HG03045 (cell line): ENCODE data around the gene DTYMK.
"Not testable (repeated sequence)": the region's sequence is repeated elsewhere in the genome, so short reads cannot be mapped to it uniquely, and the experiment has no call there.

Experiments
- ATAC-seq: cut with Tn5 transposase; IDR thresholded peaks from one replicate; pipeline ENCODE4 v1.9.1; 2021; ENCODE audit warnings: mild to moderate bottlenecking, moderate library complexity; ENCODE audit not compliant: unreplicated experiment

DTYMK gene

DNA sequence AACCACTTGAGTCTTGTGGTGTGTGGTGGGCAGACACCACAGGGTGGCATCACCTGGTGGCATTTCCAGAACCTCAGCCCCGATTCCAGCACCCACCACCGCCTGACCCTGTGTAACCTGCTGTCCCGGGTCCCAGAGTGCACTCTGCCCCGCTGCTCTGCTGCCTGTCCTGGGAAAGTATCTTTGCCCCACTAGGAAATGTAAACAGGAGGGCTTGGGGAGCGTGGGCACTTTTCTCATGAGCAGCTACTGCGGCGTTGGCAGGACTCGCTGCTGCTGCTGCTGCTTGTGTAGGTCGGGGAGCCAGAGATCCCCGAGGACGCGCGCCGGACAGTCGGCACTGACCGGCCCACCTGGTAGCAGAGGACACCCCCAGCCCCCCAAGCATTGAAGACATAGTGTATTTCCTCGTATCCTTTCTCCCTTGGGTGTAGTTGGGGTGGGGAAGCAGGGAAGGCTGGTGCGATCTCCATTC is 13.4 kb downstream of the DTYMK start:
- no peak for ATAC-seq

DNA sequence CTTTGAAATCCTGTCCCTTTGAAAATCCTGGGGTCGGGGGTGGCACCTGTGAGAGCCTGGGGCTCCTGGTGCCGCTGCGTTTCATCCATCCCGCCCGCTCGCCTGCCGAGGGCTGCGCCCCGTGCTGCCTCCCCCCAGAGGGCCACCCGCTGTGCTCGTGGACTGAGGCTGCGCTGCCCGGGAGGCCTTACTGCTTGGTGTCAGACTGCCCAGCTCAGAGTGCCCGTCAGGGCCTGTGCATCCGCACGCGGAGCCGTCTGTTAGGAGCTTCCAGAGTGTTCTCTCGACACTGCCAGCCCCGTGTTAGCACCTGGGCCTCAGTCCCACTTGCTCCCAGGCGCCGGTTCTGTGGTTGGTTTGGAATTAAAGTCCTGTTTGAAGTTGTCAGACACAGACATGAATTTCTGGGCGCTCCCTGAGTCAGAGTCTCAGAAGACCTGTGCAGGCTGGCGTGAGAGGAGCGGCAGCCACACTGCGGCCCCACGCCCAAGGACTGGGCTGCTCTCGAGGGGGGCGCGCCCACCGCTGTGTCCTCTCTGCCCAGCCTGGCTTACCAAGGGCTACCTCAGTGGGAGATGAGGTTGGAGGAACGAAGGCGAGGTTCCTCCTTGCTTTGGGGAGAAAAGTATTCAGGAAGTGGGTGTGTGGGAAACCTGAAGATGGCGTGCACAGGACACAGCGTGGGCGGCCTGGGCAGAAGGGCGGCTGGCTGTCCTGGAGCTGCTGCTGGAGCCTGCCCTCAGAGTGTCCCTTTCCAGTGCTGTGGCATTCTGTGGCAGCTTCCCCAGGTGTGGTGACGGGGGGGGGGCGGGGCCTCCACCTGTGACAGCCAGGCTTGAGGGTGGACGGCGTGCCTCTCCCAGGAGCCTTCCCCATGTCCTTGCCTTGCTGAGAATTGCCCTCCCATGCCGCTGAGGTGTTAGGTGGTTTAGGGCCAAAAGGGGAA is 14.1 kb downstream of the DTYMK start:
- no peak for ATAC-seq

DNA sequence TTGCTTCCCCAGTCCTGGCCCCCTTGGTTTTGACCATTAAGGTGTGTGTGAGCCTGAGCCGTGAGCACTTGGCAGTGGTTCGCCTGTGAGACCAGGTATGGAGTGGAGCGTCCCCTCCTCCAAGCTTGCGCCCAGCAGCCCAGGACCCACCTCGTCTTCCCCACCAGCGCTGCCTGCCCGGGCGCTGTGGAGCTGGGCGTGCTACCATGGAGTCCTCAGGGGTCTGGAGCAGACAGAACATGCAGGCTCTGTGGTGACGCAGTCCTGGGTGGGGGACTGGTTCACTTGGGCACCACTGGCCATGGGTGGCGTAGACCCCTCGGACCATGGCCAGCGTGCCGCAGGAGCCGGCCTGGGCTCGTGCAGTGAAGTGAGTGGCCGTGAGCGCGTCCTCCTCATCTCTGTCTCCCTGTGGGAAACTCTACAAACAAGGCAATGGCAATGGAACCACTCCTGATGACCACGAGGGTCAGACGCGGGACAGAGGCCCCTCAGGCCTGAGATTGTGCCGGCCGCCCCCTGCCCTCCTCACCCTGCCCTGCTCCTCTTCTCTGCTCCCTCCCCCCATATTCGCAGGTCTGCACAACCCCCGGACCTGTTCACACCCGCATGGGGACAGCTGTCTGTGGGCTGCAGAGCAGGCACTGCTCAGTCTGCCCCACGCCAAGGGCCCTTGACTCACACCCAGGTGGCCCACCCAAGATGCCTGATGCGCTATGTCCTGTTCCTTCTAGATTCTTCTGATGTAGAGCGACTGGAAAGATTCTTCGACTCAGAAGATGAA is 15.0 kb downstream of the DTYMK start:
- no peak for ATAC-seq

DNA sequence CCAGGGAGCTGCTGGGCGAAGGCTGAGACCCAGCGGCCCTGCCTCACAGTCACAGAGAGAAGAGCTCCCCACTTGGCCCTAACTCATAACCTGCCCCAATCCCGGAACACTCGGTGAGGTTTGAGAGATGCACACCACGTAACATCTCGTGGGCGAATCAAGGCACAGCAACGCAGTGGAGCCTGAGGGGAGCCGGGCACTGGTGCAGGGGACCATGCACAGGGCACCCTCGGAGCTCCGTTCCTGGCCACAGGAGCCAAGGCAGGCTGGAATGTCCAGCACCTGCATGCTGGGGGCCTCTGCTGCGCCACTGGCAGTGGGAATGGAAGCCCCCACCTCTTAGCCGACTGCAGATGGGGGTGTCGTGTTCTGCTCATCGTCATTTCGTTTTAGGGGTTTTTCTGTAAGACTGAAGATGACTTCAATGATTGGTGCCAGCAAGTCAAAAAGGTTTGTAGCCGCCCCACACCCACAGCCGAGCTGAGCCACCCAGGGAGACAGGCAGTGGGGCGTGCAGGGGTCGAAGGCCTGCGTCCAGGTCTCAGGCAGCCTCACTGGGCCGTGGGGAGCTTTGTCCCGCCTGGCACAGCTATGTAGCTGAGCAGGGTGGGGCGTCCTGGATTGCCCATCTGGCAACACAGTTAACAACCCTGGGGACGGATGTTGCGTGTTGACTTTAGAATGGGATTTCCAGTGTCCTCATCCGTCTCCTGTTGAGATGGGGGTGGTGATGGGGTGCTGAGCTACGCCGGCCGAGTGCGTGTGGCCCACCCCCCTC is 16.1 kb downstream of the DTYMK start:
- ATAC-seq = no peak

DNA sequence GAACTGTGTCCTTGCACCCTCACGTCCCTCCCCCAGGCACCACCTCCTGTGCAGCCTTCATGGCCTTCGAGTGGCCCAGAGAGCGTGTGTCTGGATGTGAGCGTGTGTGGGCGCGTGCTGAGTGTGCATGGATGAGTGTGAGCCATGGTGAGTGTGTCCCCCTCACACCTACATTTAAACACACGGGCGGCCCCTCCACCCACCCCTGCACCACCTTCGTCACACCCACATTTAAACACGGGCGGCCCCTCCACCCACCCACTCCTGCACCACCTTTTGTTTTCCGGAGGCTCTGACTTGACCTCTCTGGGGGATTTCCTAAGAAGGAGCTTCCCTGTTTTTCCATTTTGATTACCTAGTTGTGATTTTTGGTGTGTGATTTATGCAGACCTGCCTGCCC is 17.8 kb downstream of the DTYMK start:
- ATAC-seq = no peak

DNA sequence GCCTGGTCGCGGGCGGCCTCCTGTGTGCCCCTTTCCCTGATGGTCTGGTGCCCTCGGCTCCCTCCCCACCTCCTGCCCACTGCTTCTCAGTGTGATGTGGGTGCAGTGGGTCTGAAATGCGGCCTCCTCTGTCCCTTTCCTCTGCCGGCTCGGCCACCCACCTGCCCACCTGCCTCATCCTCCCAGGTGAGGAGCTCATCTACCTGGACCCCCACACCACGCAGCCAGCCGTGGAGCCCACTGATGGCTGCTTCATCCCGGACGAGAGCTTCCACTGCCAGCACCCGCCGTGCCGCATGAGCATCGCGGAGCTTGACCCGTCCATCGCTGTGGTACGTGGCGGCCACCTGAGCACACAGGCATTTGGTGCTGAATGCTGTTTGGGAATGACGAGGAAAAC is 18.3 kb downstream of the DTYMK start:
- ATAC-seq = no peak

DNA sequence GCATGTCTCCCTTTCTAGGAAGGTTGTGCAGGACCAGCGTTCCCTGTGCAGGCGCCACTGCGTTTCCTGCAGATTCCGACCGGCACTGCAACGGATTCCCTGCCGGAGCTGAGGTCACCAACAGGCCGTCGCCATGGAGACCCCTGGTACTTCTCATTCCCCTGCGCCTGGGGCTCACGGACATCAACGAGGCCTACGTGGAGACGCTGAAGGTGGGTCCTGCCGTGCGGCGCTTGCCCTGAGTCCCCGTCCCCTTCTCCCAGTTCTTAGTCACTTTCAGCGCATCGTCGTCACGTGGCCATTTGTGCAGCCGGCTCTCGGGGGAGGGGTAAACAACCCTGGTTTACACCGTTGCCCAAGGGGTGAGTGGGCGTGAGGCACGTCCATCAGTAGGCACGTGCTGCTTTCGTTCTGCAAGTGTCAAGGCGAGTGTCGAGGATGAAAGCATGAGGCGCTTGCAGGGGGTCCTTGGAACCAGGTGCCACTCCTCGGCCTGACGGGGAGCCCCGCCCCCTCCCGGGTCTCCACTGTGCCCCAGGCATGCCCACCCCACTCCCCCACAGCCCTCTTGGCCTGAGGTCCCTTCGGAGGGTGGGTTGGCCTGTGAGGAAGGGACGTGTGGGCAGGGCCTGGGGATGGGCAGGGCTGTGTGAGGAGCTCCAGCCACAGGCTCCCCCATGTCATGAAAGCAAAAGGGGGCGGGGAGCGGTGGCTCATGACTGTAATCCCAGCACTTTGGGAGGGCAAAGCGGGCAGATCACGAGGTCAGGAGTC is 19.8 kb downstream of the DTYMK start:
- no peak for ATAC-seq

DNA sequence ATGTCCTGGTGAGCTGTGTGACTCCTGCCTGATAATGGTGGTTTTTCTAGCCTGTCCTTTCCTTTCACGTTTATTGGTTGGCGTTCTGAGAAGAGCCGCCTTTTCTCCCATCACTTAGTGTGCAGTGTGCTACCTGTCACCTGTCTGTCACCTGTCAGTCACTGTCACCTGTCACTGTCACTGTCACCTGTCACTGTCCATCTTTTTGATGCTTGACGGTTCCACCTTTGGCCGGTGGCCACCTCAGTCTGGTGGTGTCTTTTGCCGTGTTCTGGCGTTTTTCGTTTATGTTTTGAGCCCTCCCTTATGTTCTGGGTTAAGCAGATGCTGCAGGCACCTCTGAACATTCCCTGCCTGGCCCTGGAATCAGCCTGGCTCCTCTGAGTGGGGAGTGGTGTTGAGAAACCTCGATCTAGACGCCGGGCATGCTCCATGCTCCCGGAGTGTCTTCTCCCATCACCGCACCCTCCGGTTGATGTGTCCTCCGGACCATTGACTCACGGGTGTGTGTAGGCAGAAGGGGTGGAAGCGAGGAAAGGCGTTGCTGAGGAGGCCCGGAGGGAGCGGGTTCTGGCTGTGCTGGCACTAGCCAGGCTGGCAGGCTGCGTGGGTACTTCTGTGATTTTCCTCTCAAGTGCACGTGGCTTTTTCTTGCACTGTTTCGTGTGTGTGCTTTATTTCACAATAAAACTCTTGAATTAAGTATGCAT is 20.7 kb downstream of the DTYMK start:
- ATAC-seq = no peak

DNA sequence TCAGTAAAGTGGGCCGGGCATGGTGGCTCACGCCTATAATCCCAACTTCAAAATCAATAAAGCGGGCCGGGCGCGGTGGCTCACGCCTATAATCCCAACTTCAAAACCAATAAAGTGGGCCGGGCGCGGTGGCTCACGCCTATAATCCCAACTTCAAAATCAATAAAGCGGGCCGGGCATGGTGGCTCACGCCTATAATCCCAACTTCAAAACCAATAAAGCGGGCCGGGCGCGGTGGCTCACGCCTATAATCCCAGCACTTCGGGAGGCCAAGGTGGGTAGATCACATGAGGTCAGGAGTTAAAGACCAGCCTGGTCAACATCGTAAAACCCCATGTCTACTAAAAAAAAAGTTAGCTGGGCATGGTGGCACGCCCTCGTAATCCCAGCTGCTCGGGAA is 23.9 kb downstream of the DTYMK start:
- ATAC-seq = not testable (repeated sequence)

DNA sequence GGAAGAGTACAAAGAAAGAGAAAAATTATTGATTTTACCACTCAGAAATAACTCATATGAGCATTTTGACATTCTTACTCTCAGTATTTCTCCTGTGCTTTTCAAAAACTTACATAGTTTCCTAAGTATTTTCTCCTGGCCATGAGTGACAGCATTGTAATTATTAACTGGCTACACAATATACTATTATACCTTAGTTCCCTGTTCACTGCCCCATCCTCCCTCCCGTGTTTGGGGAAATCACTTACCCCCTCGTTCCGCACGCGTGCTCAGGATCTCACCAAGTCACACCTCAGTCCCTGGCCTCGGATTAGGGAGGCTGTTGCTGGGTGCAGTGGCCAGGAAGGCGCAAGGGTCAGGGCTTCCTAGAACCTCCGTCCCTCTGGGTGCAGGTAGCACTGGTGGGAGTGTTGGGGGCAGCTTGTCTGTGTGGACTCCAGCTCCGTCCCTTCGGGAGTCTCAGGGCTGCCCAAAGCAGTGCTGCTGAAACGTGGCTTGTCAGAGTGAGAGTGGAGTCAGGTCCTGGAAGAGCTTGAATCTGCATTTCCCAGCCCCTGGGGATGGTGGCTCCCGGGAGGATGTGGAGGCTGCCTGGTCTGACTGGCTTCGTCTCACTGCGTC is 25.9 kb downstream of the DTYMK start:
- no peak for ATAC-seq

DNA sequence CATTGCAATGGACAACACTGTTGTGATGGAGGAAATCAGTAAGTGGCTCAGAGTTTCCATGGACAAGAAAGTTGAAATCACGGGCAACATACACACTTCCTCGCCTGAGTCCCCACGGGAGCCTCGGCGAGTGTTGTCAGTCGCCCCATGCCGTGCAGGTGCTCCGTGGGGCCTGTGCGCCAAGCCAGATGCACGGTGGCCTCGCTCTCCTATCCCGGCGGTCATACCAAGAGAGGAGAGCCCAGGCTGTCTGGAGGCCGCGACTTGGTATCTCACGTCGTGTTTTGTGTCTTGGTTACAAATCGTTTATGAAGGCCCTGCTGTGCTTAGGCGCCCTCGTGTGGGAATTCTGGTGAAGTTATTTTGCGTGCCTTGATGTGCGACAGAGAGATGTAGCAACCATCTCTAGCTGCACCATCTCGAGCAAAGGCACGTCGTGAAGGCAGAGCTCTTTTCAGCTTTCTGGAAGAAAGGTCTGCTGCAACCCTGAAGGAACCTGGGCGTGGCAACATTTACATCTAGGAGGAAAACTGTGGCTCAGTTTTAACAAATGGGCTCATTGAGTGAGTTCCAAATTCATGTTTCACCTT is 27.4 kb downstream of the DTYMK start:
- ATAC-seq = no peak

DNA sequence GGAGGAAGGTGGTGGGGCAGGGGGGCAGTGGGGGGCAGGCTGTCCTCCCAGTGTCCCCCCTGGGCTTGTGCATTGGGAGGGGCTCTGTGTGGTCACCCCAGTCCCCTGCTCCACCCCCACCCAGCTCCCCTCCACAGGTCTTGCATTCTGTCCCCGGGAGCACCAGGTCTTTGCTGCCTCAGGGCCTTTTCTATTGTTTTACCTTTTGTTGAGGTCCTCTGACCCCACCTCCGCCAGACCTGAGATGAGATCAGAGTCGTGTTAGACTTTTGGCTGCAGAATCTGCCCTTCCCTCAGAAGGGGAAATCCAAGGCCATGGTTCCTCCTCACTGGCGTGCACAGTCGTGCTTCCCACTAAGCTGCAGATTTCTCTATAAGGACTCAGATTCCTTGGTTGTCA is 28.3 kb downstream of the DTYMK start:
- no peak for ATAC-seq

DNA sequence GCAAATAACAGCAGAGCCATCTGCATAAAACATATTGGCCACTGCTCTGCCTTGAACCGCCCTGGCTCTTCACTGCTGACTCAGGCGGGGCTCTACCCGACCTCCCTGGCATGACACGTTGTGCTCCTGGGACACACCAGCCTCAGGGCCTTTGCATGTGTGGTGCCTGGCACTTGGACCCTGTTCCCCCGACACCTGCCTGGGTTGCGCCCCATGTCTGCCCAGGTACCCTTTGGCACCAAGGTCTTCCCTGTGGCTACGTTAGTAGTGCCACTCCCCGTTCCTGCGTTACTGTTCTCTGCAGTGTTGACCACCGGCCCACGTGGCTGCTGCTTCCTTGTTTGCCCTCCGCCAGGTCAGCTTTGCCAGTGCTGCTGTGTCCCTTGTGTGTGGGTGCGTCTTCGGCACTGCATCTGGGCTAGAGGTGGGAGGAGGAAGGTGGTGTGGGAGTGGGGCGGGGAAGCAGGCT is 28.8 kb downstream of the DTYMK start:
- ATAC-seq = no peak

DNA sequence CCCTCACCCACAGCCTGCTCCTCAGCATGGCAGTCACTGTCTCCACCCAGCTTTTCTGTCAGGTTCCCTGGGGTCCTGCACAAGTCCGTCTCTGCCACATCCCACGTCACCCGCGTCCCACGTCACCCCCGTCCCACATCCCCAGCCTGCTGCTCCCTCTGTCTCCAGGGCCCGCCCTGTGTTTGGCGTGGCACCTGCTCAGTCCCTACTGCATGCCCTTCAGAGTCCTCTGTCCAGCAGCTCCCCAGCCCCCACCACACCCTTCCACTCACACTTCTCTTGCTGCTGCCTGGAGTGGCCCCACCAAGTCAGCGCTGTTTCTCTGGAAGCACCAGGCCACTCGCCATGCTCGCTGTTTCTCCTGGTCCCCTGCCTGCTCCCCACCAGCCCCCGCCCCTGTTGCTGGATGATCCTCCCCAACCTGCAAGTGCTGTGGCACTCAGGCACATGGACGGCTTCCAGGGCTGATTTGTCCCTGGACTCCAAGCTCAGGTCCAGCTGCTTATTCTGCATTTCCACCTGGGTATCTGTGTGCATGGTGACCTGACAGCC is 30.3 kb downstream of the DTYMK start:
- no peak for ATAC-seq

DNA sequence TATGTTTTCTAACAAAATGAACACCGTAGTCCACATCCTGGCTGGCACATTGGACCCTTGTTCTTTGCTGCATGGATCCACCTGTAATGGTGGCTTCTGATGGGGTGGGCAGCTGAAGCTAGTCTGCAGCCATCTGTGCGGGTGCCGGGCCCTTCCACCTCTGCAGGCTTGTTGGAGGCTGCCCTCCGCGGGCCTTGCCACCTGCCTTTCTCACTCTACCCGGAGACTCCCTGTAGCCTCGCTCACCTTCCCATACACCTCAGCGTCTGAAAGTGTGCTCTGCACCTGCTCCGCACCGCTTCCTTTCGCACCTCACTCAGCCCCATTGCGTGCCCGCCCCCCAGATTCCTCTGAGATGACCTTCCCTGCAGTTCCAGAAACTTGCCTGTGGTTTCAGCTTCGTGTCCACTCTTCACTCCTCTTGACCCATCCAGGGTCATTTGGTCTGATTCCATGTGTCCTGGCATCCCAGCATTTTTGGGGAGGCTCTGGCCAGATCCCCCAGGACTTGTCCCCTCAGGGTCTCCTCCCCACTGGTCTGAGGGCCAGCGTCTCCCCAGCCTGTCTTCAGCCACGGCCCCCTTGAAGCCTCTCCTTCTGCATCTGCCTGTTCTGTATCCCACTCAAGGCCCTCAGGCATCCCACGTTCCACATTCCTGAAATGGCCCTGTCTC is 31.0 kb downstream of the DTYMK start:
- no peak for ATAC-seq

DNA sequence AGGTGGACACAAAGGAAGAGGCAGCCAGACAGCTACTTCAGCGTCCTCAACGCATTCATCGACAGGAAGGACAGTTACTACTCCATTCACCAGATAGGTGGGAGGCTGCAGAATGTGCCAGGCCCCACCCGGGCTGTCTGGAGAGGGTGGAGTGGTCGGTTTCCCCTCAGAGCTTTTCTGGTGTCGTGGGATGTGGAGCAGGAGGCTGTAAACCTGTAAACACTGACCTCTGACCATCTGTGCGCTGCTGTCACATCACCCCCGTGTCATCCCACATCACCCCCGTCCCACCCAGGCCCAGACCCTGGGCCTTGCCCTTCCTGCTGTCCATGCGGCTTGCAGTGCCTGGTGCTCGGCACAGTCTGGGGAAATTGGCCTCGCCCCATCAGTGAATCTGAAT is 32.1 kb downstream of the DTYMK start:
- no peak for ATAC-seq

DNA sequence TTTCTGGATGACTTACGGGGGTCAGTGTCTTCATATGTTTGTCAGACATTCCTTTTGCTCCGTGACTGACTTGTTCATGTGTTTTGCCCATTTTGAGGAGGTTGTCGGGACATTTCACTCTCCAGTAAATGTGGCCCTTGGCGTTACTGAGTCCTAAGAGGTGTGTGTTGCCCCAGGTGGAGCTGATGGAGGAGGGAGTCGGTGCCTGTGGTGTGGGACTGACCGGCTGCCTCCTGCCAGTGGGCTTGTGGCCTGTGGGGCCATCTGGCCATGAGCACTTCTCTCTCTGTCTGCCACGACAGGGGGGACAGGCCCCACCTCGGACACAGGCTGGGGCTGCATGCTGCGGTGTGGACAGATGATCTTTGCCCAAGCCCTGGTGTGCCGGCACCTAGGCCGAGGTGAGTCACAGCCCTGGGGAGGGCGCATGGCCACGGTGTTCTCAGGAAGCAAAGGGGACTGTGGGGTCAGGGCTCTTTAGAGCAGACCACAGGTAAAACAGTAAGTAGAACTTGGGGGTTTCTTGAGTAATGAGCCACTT is 33.3 kb downstream of the DTYMK start:
- no peak for ATAC-seq

DNA sequence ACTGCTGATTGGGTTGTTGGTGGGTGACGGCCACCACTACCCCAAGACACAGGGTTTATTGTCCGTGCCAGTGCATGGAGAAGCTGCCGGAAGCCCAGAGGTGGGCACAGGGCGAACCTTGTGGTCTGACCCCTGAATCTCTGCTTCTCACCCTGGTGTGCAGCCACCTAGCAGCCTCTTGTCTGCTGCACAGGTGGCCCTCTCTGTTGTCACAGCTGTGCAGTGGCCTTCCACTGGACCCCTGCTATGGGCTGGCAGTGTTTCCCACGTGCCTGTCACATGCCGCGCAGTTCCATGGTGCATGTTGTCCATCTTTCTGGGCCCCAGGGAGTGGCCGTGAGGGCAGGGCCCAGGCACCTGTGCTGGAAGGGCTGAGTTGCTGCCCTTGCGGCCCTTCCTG is 33.9 kb downstream of the DTYMK start:
- ATAC-seq = no peak
